HG02678 (cell line): ENCODE measurements around the gene OCA2.
"Not testable (repeated sequence)": the region's sequence is repeated elsewhere in the genome, so short reads cannot be mapped to it uniquely, and the experiment has no call there.

Source experiments
- ATAC-seq: cut with Tn5 transposase; IDR thresholded peaks from one replicate; pipeline ENCODE4 v1.9.1; 2021; ENCODE audit warnings: mild to moderate bottlenecking, moderate library complexity; ENCODE audit not compliant: unreplicated experiment

OCA2 gene

GRCh38 chr15:27853624-27854455, 245.3 kb downstream of the OCA2 start:
- ATAC-seq = no peak

DNA sequence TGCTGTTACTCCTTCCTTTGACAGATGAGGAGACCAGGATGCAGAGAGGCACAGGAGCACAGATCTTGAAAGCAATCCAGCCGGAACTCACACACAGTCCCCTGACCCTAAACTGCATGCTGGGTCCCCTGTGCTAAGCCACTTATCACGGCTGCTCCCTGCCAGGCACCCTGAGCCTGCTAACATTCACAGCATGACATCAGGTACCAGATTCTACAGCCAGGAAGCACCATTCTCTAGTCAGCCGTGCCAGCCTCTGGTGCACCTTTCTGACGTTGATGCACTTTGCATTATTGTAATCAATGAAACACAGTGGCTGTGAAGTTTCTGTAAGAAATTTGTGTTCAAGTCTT, 247.3 kb downstream of the OCA2 start:
- no peak for ATAC-seq

DNA sequence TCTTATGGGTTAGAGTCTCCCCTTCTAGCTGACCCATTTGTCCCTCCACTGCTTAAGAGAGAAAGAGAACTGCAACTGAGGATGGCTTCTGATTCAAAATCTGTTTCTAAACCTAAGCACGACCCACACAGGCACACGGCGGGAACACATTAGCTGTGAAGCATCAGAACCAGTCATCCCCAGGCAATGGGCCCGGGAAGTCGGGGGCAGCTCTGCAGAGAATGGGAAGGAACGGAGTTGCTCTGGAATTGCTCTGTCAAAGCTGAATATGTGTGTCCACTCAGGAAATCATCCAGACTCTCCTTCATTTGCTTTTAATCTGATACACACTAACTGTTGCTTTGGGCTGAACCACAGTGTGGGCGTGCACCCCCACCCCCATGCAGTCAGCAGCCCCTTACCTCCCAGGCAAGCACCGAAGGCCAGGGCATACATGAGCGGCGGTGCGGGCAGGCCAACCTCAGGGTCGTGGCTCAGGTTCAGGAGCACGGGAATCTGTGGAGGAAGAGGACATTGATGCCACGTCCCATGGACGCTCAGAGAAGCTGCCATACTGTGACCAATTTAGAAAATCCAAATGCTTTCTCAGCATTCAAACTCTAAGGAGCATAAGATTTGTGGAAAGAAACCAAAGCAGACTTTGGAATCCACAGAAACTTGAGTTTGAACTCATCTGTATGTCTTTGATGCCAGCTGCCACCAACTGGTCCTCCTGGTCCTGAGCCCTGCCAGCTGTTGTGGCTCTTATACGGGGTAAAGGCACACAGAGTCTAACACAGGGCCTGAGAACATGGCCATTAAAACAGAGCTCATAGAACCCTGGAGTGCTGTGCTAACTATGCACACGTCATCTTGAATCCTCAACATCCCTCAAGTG, 247.9 kb downstream of the OCA2 start:
- no peak for ATAC-seq

GRCh38 chr15:27850050-27850449, 249.1 kb downstream of the OCA2 start:
- ATAC-seq = no peak

DNA sequence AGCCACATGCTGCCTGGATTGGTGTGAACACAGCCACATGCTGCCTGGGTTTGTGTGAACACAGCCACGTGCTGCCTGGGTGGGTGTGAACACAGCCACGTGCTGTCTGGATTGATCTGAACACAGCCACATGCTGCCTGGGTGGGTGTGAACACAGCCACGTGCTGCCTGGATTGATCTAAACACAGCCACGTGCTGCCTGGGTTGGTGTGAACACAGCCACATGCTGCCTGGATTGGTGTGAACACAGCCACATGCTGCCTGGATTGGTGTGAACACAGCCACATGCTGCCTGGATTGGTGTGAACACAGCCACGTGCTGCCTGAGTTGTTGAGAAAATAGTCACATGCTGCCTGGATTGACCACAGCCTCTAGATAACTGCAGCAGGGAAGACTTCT, 250.2 kb downstream of the OCA2 start:
- not testable (repeated sequence) for ATAC-seq

GRCh38 chr15:27847775-27848710, 251.1 kb downstream of the OCA2 start:
- ATAC-seq = no peak

DNA sequence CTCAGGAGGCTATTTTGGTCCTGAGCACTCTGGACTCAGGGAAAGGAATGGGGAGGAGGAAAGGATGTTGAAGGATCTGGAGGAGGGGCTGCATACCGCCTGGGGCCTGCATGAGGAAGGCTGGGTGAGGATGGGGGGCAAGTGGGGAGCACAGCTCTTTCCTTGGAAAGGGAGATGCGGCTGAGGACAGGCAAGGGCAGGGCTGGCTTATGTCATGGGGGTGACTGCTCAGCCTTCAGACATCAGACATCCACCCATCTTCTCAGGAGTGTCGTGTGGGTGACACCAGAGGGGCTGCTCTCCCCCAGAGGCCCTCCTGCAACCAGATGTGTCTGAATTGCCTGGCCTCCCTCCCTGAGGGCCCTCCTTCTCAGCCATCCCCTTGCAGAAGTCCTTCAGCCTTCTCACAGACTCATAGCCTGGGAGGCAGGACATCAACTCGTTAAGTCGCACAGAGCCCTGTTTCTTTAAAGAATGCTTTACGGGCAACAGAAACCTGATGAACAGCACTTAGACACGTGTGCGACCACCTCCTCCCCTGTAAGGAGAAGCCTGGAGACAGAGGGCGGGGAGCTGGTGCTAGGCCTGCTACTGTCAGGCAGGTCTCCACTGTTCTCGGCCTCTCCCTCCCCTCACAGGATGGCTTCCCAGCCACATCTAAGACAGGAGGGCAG, 252.3 kb downstream of the OCA2 start:
- ATAC-seq = no peak

- ATAC-seq = no peak
Measured at GRCh38 chr15:27845535-27846369, 253.4 kb downstream of the OCA2 start.

DNA sequence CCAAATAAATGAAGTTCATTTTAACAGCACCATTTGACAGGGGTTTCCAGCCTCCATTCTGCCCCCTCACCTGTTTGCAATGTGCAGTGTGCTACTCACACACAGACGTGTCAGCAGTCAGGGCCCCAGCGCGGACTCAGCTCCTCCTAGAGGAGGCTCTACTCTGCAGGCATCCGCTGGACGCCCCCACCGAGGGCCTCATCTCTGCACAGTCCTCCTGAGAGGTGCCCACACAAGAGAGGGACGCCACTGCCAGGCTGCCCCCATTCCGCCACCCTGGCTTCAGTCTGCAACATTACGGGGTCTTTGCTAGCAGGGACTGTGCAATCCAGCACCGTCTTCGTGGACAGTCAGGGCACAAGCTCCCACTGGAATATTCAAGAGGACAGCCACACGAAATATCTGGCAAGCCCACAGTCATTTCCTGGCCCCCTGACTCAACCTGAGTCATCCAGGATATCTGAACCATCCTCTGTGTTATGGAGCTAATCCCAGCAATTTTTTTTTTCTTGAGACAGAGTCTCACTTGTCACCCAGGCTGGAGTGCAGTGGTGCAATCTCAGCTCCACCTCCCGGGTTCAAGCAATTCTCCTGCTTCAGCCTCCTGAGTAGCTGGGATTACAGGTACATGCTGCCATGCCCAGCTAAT, 255.0 kb downstream of the OCA2 start:
- ATAC-seq = no peak

DNA sequence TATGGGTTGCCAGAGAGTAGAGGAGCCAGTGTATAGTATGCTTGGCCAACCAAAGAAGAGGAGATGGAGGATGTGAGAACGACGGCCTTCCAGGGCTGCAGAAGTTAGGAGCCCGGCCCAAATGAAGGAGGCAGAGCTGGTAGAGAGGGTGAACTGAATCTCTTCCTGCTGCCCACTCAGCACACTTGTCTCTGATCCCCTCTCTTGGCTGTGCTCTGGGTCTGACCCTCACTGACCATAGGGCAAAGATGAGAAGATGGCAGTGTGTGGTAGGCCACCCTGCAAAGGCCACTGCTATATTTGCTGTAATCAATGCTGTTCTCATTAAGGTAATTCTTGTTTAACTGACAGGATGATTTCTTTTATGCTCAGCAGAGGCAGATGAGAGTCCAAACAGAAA, 256.0 kb downstream of the OCA2 start:
- ATAC-seq = no peak

- no peak for ATAC-seq
Measured at GRCh38 chr15:27842526-27842925, 256.6 kb downstream of the OCA2 start.

DNA sequence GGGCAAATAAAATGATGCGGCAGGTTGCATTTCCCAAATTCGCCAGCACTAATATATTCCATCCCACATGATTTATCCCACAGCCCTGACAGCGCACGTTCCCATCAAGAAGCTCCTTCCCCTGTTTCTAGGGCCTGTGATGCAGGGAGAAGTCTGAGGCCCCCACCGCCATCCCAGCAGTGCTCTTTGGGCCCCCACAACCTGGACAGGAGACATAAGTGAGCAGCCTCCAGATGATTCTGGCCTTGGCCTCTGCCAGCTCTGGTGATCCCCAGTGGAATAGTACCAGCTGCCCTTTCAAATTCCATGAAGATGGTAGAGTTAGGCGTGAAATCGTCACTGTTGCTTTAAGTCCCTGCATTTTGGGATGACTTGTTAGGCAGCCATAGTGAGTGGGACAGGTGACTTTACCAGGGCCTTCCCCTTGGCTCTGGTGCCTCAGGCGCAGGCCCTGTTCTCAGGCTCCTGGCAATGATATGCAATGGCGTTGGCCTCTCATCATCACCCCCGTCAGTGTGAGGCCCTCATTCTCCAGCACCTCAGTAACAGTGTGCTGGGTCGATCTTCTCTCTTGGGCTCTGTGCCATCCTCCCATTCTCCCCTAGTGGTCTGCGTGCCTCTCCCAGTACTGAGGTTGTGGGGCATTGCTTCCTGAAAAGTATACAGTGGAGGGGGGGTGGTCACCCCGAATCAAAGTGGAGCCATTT, 263.7 kb downstream of the OCA2 start:
- ATAC-seq = no peak

DNA sequence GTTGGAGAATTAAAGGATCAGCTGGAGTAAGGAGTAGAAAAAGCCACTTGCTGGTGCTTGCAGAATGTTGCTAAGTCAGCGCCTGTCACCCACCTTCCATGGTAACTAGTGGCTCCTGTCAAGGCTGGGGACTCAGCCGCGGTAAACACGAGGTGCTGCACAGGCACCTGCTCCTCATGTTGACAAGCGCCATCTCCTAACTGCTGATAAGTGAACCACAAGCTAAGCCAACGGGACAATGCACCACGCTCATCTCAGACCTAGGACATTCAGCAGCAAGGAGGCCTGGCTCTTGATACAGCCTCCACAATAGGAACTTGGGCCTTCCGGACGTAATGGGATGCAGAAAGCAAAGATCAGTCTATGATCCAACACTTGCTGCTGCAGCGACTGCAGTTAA, 264.4 kb downstream of the OCA2 start:
- ATAC-seq = no peak

DNA sequence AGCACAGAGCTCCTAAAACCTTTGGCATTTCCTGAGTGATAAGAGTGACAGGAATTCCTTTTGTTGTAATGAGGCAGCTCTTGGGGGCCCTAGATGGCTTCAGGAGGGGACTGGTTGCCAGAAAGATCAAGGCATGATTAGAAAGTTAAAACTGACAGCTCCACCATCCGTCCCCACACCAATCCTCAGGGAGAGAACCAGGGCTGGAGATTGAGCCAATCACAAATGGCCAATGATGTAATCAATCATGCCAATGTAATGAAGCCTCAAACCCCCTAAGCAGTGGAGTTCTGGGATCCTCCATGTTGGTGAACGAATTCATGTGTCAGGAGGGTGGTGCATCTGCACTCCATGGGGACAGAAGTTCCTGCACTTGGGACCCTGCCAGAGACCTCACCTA, 265.1 kb downstream of the OCA2 start:
- ATAC-seq = no peak

DNA sequence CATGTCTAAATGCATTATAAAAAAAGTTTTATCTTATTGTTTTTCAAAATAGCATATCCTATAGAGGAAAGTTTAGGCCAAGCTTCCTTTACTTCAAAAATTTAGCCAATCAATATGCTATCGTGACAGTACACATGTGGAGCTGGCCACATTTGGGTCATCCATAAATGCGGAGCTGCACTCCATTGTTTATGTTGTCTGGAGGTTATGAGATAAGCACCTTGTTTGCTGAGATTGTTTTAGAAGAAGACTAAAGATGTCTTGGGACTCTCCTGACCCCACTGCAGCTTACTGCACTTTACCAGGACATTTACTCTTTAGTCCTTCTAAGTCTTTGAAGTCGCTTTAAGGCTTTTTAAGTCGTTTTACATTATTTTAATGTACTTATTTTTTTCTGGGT, 265.9 kb downstream of the OCA2 start:
- no peak for ATAC-seq

GRCh38 chr15:27832237-27832596, 266.9 kb downstream of the OCA2 start:
- no peak for ATAC-seq

DNA sequence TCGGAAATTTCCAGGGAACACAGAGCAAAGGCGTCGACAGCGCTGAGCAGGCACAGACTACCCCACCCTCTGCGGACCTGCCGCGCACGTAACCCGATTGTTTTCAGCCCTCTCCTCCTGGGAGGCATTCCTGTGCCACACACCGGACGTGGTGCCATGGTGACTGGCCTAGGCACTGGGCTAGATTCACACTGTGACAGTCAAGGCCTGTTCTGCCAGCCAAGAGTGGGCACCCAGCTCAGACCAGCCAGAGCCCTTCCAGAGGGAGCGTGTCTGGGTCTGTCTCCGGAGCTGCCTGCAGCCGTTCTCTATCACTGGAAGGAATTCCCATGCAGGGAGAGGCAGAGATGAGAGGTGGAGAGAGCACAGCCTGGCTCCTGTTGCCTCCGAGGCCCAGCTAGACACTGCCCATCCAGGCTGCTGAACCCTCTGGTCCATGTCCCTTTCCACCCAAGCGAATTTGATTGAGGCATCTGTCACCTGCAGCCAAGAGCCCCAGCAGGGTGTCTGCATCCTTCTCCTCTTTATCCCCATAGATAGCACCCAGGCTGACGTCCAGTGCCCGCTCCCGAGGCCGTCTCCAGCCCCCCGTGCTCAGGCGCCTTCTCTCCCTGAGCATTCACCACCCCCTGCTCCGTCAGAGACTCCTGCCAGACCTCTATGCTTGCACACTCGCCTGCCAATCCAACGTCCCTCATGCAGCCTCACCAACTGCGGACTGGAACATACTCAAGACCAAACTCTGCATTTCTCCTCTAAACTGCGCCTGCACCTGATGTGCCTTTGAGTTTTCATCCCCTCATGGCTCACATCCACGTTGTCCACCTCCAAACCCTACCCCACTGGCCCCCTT, 267.5 kb downstream of the OCA2 start:
- ATAC-seq = no peak

DNA sequence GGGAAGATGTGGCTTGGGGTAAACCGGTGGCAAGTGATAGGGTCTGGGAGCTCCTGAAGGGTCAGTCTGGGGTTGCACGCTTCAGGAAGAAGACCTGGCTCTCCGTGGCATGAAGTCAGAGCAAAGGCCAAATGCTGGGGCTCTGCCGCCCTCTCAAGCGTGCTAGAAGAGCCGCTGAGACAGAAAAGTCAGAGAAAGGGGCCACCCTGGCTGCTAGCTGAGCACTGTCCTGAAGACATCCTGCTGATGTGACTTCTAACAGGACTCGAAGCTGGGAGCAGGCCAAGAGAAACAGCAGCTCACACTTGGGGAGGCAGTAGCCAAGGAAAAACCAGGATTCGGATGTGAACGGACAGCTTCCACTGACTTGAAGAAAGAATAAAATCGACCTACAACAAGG, 270.4 kb downstream of the OCA2 start:
- no peak for ATAC-seq
